Measurements from ENCODE around the gene TIAM2.

Gene TIAM2

GRCh38 chr6:155126727-155127439 is 131.8 kb downstream of the TIAM2 start:
- CTCF ChIA-PET = interaction anchor here (1.0 to 1.2 kb wide), 3 partner anchors 27 to 198 kb away, joined by 3 read pairs; no protein-coding TSS in a partner anchor
- DNase-seq (ENCODE audit: low read depth, low spot score) = no peak
- TF ChIP-seq CTCF (IDR thresholded peaks at IDR 0.05; ENCODE audit: insufficient read depth, low read length, missing control alignments) = no peak
- POLR2A ChIA-PET = no interaction called here
- no peak overlapping the region for H3K4me3 ChIP-seq (ENCODE audit: low read depth, low read length)

GRCh38 chr6:155128977-155129376 is 133.9 kb downstream of the TIAM2 start:
- CTCF ChIA-PET = interaction anchor here (0.6 to 2.3 kb wide), 3 partner anchors 9 to 199 kb away, joined by 3 to 7 read pairs (median 3); no protein-coding TSS in a partner anchor

GRCh38 chr6:155129744-155130143 is 134.6 kb downstream of the TIAM2 start:
- no peak for DNase-seq (ENCODE audit: low read depth, low spot score)
- ChIA-PET CTCF (interaction anchor here (0.6 to 2.3 kb wide), 2 partner anchors 10 to 59 kb away, joined by 3 to 7 read pairs; no protein-coding TSS in a partner anchor), POLR2A (no interaction called here)
- no peak overlapping the region for H3K4me3 ChIP-seq (ENCODE audit: low read depth, low read length)
- no peak for TF ChIP-seq CTCF (IDR thresholded peaks at IDR 0.05; ENCODE audit: insufficient read depth, low read length, missing control alignments)

More at GRCh38 chr6:155128977-155129376, 133.9 kb downstream of the TIAM2 start:
- no peak for DNase-seq (ENCODE audit: low read depth, low spot score)
- no peak for TF ChIP-seq CTCF (IDR thresholded peaks at IDR 0.05; ENCODE audit: insufficient read depth, low read length, missing control alignments)
- no peak overlapping the region for H3K4me3 ChIP-seq (ENCODE audit: low read depth, low read length)
- POLR2A ChIA-PET = interaction anchor here (0.8 kb wide), 1 partner anchor 12 kb away, joined by 3 read pairs; no protein-coding TSS in a partner anchor

- ChIA-PET POLR2A (no interaction called here), CTCF (interaction anchor here (2.3 kb wide), 1 partner anchor 10 kb away, joined by 7 read pairs; no protein-coding TSS in a partner anchor)
- no peak overlapping the region for H3K4me3 ChIP-seq (ENCODE audit: low read depth, low read length)
- TF ChIP-seq CTCF (IDR thresholded peaks at IDR 0.05; ENCODE audit: insufficient read depth, low read length, missing control alignments) = no peak
- DNase-seq (ENCODE audit: low read depth, low spot score) = no peak
These were observed 135.2 kb downstream of the TIAM2 start for GRCh38 chr6:155130161-155130853.

- ChIA-PET POLR2A (no interaction called here), CTCF (no interaction called here)
- no peak overlapping the region for H3K4me3 ChIP-seq (ENCODE audit: low read depth, low read length)
- TF ChIP-seq CTCF (IDR thresholded peaks at IDR 0.05; ENCODE audit: insufficient read depth, low read length, missing control alignments) = no peak
- DNase-seq (ENCODE audit: low read depth, low spot score) = no peak
These were observed 137.5 kb downstream of the TIAM2 start for GRCh38 chr6:155132617-155133016.

GRCh38 chr6:155141002-155141401 is 145.9 kb downstream of the TIAM2 start:
- no peak for DNase-seq (ENCODE audit: low read depth, low spot score)
- POLR2A ChIA-PET = no interaction called here
- CTCF ChIA-PET = interaction anchor here (0.7 kb wide), 1 partner anchor 17 kb away, joined by 3 read pairs; no protein-coding TSS in a partner anchor
- TF ChIP-seq CTCF (IDR thresholded peaks at IDR 0.05; ENCODE audit: insufficient read depth, low read length, missing control alignments) = no peak
- no peak overlapping the region for H3K4me3 ChIP-seq (ENCODE audit: low read depth, low read length)

Data from AG04449 (cell line).